HepG2 (cell line): Measurements from ENCODE around the gene ZNF276. TPM values are rescaled to one million over a fixed set of nuclear protein-coding genes. Genes with fewer than 3 reads are reported as not detected.
A peak's percentile ranks its signal among the peaks of the same experiment; 100 is the strongest.

ENCODE experiments used
- EP300 ChIP-seq, 3 experiments: sonication (generic) in 1 of 3; formaldehyde crosslinking in 1 of 3; IDR thresholded peaks; 2 replicates each; pipeline versions ENCODE4 v1.5.1 to v1.6.1; 2011 to 2020; ENCODE audit warnings: low read depth in 2 of 3, low read length in 2 of 3, borderline replicate concordance in 1 of 3, improper control_type of control experiment in 1 of 3, mild to moderate bottlenecking in 1 of 3, missing genetic modification reagents in 1 of 3, moderate library complexity in 1 of 3
- GZF1 ChIP-seq: sonication (generic); formaldehyde crosslinking; IDR thresholded peaks from 2 replicates; pipeline ENCODE4 v1.5.1; 2020; ENCODE audit warnings: mild to moderate bottlenecking, missing genetic modification reagents
- HDAC2 ChIP-seq: sonication (generic); formaldehyde crosslinking; IDR thresholded peaks from 2 replicates; pipeline ENCODE4 v1.4.0; 2020; ENCODE audit warnings: missing genetic modification reagents
- KDM1A ChIP-seq: IDR thresholded peaks from 2 replicates; pipeline ENCODE4 v1.6.1; 2016; ENCODE audit warnings: missing compliant biosample characterization
- KLF12 ChIP-seq: sonication (generic); formaldehyde crosslinking; IDR thresholded peaks from 2 replicates; pipeline ENCODE4 v1.4.0; 2020; ENCODE audit warnings: missing genetic modification reagents, borderline replicate concordance
- KLF6 ChIP-seq: IDR thresholded peaks from 2 replicates; pipeline ENCODE4 v1.8.0; 2016; ENCODE audit warnings: missing biosample characterization, missing genetic modification reagents
- MAZ ChIP-seq, 2 experiments: sonication (generic) in 1 of 2; formaldehyde crosslinking in 1 of 2; IDR thresholded peaks; 2 replicates each; pipeline versions ENCODE4 v1.5.0 to v1.6.1; 2012 to 2020; ENCODE audit warnings: low read depth in 2 of 2, mild to moderate bottlenecking in 2 of 2, borderline replicate concordance in 1 of 2, improper control_type of control experiment in 1 of 2, low read length in 1 of 2, missing genetic modification reagents in 1 of 2, moderate library complexity in 1 of 2
- NFE2L1 ChIP-seq: sonication (generic); formaldehyde crosslinking; IDR thresholded peaks from 2 replicates; pipeline ENCODE4 v1.4.0; 2020; ENCODE audit warnings: missing genetic modification reagents, mild to moderate bottlenecking, borderline replicate concordance
- RFX5 ChIP-seq: IDR thresholded peaks from 2 replicates; pipeline ENCODE4 v1.6.1; 2011; ENCODE audit warnings: low read depth, low read length, improper control_type of control experiment
- TAF1 ChIP-seq: sonication (generic); formaldehyde crosslinking; IDR thresholded peaks from 2 replicates; pipeline ENCODE4 v1.4.0; 2020; ENCODE audit warnings: missing genetic modification reagents
- TCF7 ChIP-seq: sonication (generic); IDR thresholded peaks from 2 replicates; pipeline ENCODE4 v1.6.1; 2016; ENCODE audit warnings: antibody characterized with exemption, low read depth
- TGIF2 ChIP-seq: IDR thresholded peaks from 2 replicates; pipeline ENCODE4 v1.6.1; 2016; ENCODE audit warnings: control low read depth, missing compliant biosample characterization
- YY1 ChIP-seq: IDR thresholded peaks from 2 replicates; pipeline ENCODE4 v1.6.1; 2011; ENCODE audit warnings: low read length, low read depth, moderate library complexity, mild to moderate bottlenecking; ENCODE audit not compliant: insufficient read depth, insufficient replicate concordance
- ZBTB7A ChIP-seq: sonication (generic); formaldehyde crosslinking; IDR thresholded peaks from 2 replicates; pipeline ENCODE4 v1.8.0; 2022; ENCODE audit warnings: mild to moderate bottlenecking, missing genetic modification reagents
- ZNF253 ChIP-seq: sonication (generic); formaldehyde crosslinking; IDR thresholded peaks from 2 replicates; pipeline ENCODE4 v1.8.0; 2022; ENCODE audit warnings: mild to moderate bottlenecking, missing genetic modification reagents, borderline replicate concordance
- ZNF768 ChIP-seq: sonication (generic); formaldehyde crosslinking; IDR thresholded peaks from 2 replicates; pipeline ENCODE4 v1.4.0; 2020; ENCODE audit warnings: missing genetic modification reagents
- polyA plus RNA-seq, 8 experiments: library from polyadenylated mRNA; depleted of rRNA in 3 of 8; stranded (reverse) in 7 of 8; unstranded in 1 of 8; fragments of >200 nt; fragmentation: Illumina TruSeq in 4 of 8; extraction: Trizol in 4 of 8; gene quantifications; 2 replicates each; pipeline versions ENCODE4 v1.2.1 to v1.2.3, GENCODE V29; 2011 to 2016; ENCODE audit warnings: low read depth in 4 of 8, missing spikeins in 1 of 8, mixed read lengths in 1 of 8; ENCODE audit not compliant: insufficient read depth in 1 of 8
- total RNA-seq, 5 experiments: library from RNA; depleted of rRNA; stranded (reverse); fragments of >200 nt; fragmentation: Illumina TruSeq; extraction: Trizol; gene quantifications; 2 replicates each; pipeline ENCODE4 v1.2.3, GENCODE V29; 2016; ENCODE audit warnings: low read depth in 1 of 5
- TF ChIP-seq, protein P1 (sequence below): sonication (generic); formaldehyde crosslinking; IDR thresholded peaks from 2 replicates; pipeline ENCODE4 v1.5.0; 2020; ENCODE audit warnings: mild to moderate bottlenecking, missing genetic modification reagents, borderline replicate concordance
- TF ChIP-seq, protein P2 (sequence below): sonication (generic); formaldehyde crosslinking; IDR thresholded peaks from 2 replicates; pipeline ENCODE4 v1.4.0; 2020; ENCODE audit warnings: low read depth, mild to moderate bottlenecking, missing genetic modification reagents
- TF ChIP-seq, protein P3 (sequence below): sonication (generic); formaldehyde crosslinking; IDR thresholded peaks from 2 replicates; pipeline ENCODE4 v1.4.0; 2020; ENCODE audit warnings: mild to moderate bottlenecking, missing genetic modification reagents

Gene ZNF276
- total and polyA plus RNA-seq, 2 of the 13 experiments (the other 11 are each of a cell fraction or from before 2014, with no cell fraction given) = 17.7 to 18.0 TPM

DNA sequence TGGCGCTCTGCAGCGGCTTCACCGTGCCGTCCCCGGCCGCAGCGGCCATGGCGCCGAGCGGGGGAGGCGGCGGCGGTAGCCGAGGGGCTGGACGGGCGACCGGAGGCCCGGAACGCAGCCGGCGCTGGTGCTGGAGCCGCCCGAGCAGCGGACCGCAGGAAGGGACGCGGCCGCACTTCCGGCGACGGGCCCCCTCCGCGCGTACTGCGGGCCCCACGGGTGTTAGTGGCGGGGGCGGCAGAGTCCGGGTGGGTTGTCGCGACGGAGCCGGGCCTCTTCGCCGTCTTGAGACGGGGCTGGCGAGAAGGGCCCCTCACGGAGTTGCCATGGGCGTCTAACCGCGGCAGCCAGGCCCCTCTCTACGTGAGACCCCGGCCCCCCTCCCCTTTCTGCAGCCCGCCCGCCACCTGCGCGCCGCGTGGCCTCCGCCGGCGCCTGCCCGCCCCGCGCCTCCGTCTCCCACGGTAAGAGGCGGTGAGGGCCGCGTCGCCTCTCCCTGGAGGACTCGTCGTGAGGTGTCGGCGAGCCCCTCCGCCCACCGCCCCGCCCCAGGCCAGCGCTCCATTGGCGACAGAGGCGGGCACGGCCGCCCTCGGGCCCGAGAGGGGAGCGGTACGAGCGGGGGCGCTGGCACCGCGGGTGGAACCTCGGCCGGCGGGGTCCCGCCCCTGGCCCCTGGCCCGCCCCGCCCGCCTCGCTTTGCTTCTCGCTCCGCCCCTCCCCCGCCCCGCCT, at the start of gene ZNF276, which contains the start of gene VPS9D1 (continued):
- TF ChIP-seq, protein P1, sequence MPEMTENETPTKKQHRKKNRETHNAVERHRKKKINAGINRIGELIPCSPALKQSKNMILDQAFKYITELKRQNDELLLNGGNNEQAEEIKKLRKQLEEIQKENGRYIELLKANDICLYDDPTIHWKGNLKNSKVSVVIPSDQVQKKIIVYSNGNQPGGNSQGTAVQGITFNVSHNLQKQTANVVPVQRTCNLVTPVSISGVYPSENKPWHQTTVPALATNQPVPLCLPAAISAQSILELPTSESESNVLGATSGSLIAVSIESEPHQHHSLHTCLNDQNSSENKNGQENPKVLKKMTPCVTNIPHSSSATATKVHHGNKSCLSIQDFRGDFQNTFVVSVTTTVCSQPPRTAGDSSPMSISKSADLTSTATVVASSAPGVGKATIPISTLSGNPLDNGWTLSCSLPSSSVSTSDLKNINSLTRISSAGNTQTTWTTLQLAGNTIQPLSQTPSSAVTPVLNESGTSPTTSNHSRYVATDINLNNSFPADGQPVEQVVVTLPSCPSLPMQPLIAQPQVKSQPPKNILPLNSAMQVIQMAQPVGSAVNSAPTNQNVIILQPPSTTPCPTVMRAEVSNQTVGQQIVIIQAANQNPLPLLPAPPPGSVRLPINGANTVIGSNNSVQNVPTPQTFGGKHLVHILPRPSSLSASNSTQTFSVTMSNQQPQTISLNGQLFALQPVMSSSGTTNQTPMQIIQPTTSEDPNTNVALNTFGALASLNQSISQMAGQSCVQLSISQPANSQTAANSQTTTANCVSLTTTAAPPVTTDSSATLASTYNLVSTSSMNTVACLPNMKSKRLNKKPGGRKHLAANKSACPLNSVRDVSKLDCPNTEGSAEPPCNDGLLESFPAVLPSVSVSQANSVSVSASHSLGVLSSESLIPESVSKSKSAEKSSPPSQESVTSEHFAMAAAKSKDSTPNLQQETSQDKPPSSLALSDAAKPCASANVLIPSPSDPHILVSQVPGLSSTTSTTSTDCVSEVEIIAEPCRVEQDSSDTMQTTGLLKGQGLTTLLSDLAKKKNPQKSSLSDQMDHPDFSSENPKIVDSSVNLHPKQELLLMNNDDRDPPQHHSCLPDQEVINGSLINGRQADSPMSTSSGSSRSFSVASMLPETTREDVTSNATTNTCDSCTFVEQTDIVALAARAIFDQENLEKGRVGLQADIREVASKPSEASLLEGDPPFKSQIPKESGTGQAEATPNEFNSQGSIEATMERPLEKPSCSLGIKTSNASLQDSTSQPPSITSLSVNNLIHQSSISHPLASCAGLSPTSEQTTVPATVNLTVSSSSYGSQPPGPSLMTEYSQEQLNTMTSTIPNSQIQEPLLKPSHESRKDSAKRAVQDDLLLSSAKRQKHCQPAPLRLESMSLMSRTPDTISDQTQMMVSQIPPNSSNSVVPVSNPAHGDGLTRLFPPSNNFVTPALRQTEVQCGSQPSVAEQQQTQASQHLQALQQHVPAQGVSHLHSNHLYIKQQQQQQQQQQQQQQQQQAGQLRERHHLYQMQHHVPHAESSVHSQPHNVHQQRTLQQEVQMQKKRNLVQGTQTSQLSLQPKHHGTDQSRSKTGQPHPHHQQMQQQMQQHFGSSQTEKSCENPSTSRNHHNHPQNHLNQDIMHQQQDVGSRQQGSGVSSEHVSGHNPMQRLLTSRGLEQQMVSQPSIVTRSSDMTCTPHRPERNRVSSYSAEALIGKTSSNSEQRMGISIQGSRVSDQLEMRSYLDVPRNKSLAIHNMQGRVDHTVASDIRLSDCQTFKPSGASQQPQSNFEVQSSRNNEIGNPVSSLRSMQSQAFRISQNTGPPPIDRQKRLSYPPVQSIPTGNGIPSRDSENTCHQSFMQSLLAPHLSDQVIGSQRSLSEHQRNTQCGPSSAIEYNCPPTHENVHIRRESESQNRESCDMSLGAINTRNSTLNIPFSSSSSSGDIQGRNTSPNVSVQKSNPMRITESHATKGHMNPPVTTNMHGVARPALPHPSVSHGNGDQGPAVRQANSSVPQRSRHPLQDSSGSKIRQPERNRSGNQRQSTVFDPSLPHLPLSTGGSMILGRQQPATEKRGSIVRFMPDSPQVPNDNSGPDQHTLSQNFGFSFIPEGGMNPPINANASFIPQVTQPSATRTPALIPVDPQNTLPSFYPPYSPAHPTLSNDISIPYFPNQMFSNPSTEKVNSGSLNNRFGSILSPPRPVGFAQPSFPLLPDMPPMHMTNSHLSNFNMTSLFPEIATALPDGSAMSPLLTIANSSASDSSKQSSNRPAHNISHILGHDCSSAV (CRISPR knock-in tag) = 0 out of 2 replicates have a peak, but pooled peaks have one; percentile 66
- TF ChIP-seq RFX5 = peak; percentile 60; the same call in 1 of the 2 replicates
- TF ChIP-seq MAZ (IDR thresholded peaks at IDR 0.05; ENCODE audit: borderline replicate concordance, low read depth, low read length) = peak; percentile 80
- peak; percentile 100 for TF ChIP-seq MAZ (CRISPR knock-in tag; IDR thresholded peaks at IDR 0.05; ENCODE audit: low read depth)
- peak; percentile 23; the same call in 1 of the 2 replicates for TF ChIP-seq KDM1A (CRISPR knock-in tag)
- TF ChIP-seq TCF7 = no peak
- peak; percentile 74; the same call in 1 of the 2 replicates for TF ChIP-seq GZF1 (CRISPR knock-in tag)
- peak; percentile 94 for TF ChIP-seq YY1
- peak; percentile 79 for TF ChIP-seq ZNF768
- TF ChIP-seq NFE2L1 (CRISPR knock-in tag) = no peak
- TF ChIP-seq KLF6 (CRISPR knock-in tag) = peak; percentile 22; the same call in 1 of the 2 replicates
- TF ChIP-seq, protein P2, sequence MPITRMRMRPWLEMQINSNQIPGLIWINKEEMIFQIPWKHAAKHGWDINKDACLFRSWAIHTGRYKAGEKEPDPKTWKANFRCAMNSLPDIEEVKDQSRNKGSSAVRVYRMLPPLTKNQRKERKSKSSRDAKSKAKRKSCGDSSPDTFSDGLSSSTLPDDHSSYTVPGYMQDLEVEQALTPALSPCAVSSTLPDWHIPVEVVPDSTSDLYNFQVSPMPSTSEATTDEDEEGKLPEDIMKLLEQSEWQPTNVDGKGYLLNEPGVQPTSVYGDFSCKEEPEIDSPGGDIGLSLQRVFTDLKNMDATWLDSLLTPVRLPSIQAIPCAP = peak; percentile 79; the same call in 1 of the 2 replicates
- TF ChIP-seq ZBTB7A (CRISPR knock-in tag) = peak; percentile 76; the same call in 1 of the 2 replicates
- no peak; the same call in 1 of the 2 replicates for TF ChIP-seq ZNF253
- TF ChIP-seq HDAC2 (CRISPR knock-in tag) = peak; percentile 72
- peak; percentile 46 to 59; a peak in 2 of 4 replicates for TF ChIP-seq EP300 (IDR thresholded peaks at IDR 0.05; ENCODE audit: low read depth in 2 of 2, low read length in 2 of 2)
- TF ChIP-seq EP300 (CRISPR knock-in tag; IDR thresholded peaks at IDR 0.05; ENCODE audit: borderline replicate concordance) = no peak
- TF ChIP-seq, protein P3, sequence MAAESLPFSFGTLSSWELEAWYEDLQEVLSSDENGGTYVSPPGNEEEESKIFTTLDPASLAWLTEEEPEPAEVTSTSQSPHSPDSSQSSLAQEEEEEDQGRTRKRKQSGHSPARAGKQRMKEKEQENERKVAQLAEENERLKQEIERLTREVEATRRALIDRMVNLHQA = no peak; the same call in 1 of the 2 replicates
- TF ChIP-seq KLF12 (CRISPR knock-in tag) = peak; percentile 98
- TF ChIP-seq TGIF2 (CRISPR knock-in tag) = 0 out of 2 replicates have a peak, but pooled peaks have one; percentile 43
- peak; percentile 86 for TF ChIP-seq TAF1
